Tibial nerve (tissue), 4 donors: ENCODE data around the gene TMEM9B. TPM values are rescaled to one million over a fixed set of nuclear protein-coding genes. Genes with fewer than 3 reads are reported as not detected.
A peak's percentile ranks its signal among the peaks of the same experiment; 100 is the strongest.

ENCODE experiments used
- DNase-seq, 2 donors: peaks; one replicate each; pipeline ENCODE4 v3.0.0-alpha.2; 2019; ENCODE audit warnings: low spot score in 2 of 2
- H3K27ac ChIP-seq, 4 donors: fragments of 200-600 bp; sonication (generic) in 3 of 4; one replicate each; pipeline ENCODE4 v1.5.1; 2017 to 2019; ENCODE audit warnings: mild to moderate bottlenecking in 1 of 4
- H3K27me3 ChIP-seq, 2 donors: fragments of 200-600 bp; sonication (generic) in 1 of 2; one replicate each; pipeline versions ENCODE4 v1.5.1 to v1.6.0; 2017 to 2019
- H3K36me3 ChIP-seq, 3 donors: fragments of 200-600 bp; sonication (generic); one replicate each; pipeline ENCODE4 v1.5.1; 2018 to 2019
- H3K4me1 ChIP-seq, 4 donors: fragments of 200-600 bp; sonication (generic) in 3 of 4; one replicate each; pipeline ENCODE4 v1.5.1; 2017 to 2019
- H3K4me3 ChIP-seq, 4 donors: fragments of 200-600 bp; sonication (generic) in 3 of 4; one replicate each; pipeline ENCODE4 v1.5.1; 2017 to 2019; ENCODE audit warnings: mild to moderate bottlenecking in 1 of 4, moderate library complexity in 1 of 4
- H3K9me3 ChIP-seq, 4 donors: fragments of 200-600 bp; sonication (generic) in 3 of 4; one replicate each; pipeline ENCODE4 v1.5.1; 2017 to 2019
- EP300 ChIP-seq, 2 donors: sonication (generic); formaldehyde crosslinking; IDR thresholded peaks; one replicate each; pipeline ENCODE4 v1.6.1; 2017; ENCODE audit warnings: antibody characterized with exemption in 2 of 2, mild to moderate bottlenecking in 1 of 2
- POLR2A ChIP-seq, 2 donors: fragments of 450-650 bp; IDR thresholded peaks; one replicate each; pipeline ENCODE4 v1.6.1; 2017; ENCODE audit warnings: antibody characterized with exemption in 2 of 2, mild to moderate bottlenecking in 2 of 2, moderate library complexity in 2 of 2
- WGBS, 2 donors: methylation state at CpG; one replicate each; pipeline ENCODE4 v1.1.5; 2018; 5-methylcytosine and 5-hydroxymethylcytosine counted together
- total RNA-seq, 4 donors: library from RNA; depleted of rRNA; stranded (reverse); fragments of >200 nt; gene quantifications; one replicate each; pipeline ENCODE4 v1.1.0, GENCODE V29; 2016
- TF ChIP-seq, protein P1 (sequence below), 5 experiments: fragments of 200-600 bp in 3 of 5; fragments of 450-650 bp in 2 of 5; sonication (generic) in 3 of 5; IDR thresholded peaks; one replicate each; pipeline ENCODE4 v1.5.1; 2016 to 2019; ENCODE audit warnings: antibody characterized with exemption in 5 of 5, mild to moderate bottlenecking in 3 of 5, moderate library complexity in 2 of 5

TMEM9B gene
- total RNA-seq, 4 donors from 2014 or later: 48.0 to 57.0 (median 50.1) TPM

- peaks cover 0 to 18% (median 13%) of the 10 kb centered on the region in 4 donors for H3K4me1 ChIP-seq
- WGBS, 2 donors: 72 to 74% methylated on average over 4 of the region's 4 CpGs
- TF ChIP-seq EP300 (IDR thresholded peaks at IDR 0.05) (no peak), POLR2A (IDR thresholded peaks at IDR 0.05) (no peak)
- TF ChIP-seq, protein P1, sequence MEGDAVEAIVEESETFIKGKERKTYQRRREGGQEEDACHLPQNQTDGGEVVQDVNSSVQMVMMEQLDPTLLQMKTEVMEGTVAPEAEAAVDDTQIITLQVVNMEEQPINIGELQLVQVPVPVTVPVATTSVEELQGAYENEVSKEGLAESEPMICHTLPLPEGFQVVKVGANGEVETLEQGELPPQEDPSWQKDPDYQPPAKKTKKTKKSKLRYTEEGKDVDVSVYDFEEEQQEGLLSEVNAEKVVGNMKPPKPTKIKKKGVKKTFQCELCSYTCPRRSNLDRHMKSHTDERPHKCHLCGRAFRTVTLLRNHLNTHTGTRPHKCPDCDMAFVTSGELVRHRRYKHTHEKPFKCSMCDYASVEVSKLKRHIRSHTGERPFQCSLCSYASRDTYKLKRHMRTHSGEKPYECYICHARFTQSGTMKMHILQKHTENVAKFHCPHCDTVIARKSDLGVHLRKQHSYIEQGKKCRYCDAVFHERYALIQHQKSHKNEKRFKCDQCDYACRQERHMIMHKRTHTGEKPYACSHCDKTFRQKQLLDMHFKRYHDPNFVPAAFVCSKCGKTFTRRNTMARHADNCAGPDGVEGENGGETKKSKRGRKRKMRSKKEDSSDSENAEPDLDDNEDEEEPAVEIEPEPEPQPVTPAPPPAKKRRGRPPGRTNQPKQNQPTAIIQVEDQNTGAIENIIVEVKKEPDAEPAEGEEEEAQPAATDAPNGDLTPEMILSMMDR (IDR thresholded peaks at IDR 0.05): no peak
- peaks cover 0 to 5% (median 0%) of the 10 kb centered on the region in 4 donors for H3K9me3 ChIP-seq
- H3K27me3 ChIP-seq: peaks cover 0 to 41% of the 10 kb centered on the region in 2 donors
- H3K27ac ChIP-seq: no peak overlapping the region
- no peaks in the 10 kb centered on the region for H3K36me3 ChIP-seq
- no peak overlapping the region for H3K4me3 ChIP-seq
- DNase-seq: no peak
Observed at GRCh38 chr11:9005087-9005486, 40.8 kb upstream of the TMEM9B start.

DNA sequence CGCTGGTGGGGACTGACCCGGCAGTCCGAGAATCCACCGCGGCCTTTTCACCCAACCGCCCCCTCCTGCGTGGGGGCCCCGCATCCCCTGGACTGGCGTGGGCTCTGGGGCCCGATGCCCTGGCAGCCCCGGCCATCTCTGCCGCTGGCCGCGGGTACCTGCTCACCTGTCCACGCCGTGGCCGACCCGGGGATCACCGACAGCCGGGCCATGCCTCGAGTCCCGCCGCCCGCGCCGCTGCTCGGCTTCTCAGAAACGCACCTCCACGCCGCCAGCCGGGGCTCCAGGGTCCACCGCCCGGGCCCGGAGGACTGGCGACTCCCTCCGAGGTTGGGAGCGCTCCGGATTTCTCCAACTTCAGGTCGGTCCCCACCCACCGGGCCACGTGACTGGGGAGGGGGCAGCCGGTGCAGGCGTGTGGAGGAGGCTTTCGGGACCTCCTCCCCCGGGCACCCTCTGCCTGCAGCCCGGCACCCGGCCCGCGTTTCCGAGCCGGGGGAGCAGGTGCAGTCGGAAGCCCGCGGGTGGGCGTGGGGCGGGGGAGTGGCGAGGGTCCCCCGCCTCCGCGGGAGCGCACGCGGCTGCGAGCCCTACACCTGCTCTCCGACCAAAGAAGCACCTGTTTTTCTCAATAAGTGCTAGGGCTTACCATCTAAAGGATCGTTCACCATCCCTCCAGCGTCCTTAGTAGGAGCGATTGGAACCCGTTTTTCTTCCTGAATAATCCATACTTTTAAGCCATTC lies 40.1 kb upstream of the TMEM9B start:
- no peak for DNase-seq
- Histone ChIP-seq H3K27ac (no peak overlapping the region), H3K9me3 (no peaks in the 10 kb centered on the region), H3K4me3 (peak overlapping the region; percentile 21 to 55 (median 46)), H3K36me3 (no peaks in the 10 kb centered on the region), H3K27me3 (peaks cover 0 to 48% of the 10 kb centered on the region in 2 donors), H3K4me1 (peaks cover 0 to 18% (median 13%) of the 10 kb centered on the region in 4 donors)
- 16 to 22% methylated on average over 9 to 22 of the region's 69 CpGs for WGBS, 2 donors
- TF ChIP-seq POLR2A (IDR thresholded peaks at IDR 0.05) (no peak), EP300 (IDR thresholded peaks at IDR 0.05) (no peak)
- TF ChIP-seq, protein P1 (IDR thresholded peaks at IDR 0.05): no peak

DNA sequence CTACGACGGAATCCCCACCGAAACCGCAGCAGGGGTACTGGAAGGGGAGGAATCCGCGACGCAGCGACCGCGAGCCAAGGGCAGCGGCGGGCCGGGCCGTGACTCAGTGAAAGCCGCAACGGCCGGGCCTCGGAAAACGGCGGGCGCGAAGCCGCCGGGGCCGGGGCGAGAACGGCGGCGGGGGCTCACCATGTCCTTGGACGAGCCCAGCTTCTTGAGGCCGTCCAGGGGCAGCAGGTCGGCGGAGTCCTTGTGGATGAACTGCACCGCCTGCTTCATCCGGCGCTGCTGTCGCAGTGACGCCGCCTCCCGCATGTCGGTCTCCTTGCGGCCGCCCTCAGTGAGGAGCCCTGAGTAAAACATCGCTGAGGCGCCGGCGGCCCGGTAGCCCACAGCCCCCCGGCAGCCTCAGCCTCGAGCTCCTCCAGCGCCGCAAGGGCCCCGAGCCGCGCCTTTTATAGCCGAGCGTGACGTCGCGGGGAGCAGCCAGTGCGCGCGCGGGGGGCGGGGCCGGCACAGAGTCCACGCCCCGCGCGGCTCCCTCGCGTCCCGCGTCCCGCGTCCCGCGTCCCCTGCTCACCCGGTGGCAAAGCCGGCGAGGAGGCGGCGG lies 39.4 kb upstream of the TMEM9B start, which contains the start of gene NRIP3:
Gene NRIP3, minus strand, starts transcription at position 429 of the 610 bp plus-strand sequence. Its CDS starts 66 bp downstream, at position 363.
- TF ChIP-seq EP300 (IDR thresholded peaks at IDR 0.05) (no peak), POLR2A (IDR thresholded peaks at IDR 0.05) (peak; percentile 3 to 33)
- peaks cover 0 to 18% (median 13%) of the 10 kb centered on the region in 4 donors for H3K4me1 ChIP-seq
- no peaks in the 10 kb centered on the region for H3K36me3 ChIP-seq
- WGBS, 2 donors: 2 to 12% methylated on average over 17 to 44 of the region's 83 CpGs
- no peaks in the 10 kb centered on the region for H3K9me3 ChIP-seq
- peak within 1 kb of the TSS; percentile 21 to 55 (median 46) for H3K4me3 ChIP-seq
- H3K27ac ChIP-seq: peak within 1 kb of the TSS in 1 of 4 donors; percentile 27
- H3K27me3 ChIP-seq: peaks cover 0 to 52% of the 10 kb centered on the region in 2 donors
- DNase-seq: peak; percentile 41 to 54

DNA sequence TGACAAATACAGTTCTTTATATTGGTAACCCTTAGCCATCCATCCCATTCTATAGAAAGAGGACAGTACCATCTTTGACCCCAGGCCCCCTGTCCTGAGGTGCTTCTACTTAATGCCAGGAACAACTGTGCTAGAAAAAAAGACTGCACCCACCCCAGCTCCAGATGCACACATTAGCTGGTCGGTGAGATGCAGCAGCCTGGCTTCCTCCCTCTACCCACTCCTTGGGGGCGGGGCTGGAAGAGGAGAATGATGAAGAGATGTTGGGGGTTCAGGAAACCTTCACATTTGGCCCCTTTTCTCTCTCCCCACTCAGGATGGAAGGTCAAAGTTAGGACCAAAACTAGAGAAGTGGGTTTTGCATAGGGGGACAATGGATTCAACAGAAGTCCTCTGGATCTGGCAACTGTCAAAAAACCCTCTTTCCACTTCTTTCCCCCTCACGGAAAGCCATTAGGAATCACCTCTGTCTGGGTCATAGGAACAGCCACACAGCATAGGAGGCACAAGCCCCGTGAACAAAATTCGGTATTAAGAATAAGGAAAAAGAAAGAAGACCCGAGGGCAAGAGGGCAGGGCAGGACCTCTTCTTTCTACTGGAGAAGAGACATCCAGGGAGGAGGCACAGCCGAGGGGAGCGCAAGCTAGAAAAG lies 38.8 kb upstream of the TMEM9B start:
- WGBS, 2 donors: 13 to 15% methylated on average over 8 of the region's 8 CpGs
- H3K27ac ChIP-seq: peak overlapping the region in 1 of 4 donors; percentile 27
- peaks cover 0 to 18% (median 13%) of the 10 kb centered on the region in 4 donors for H3K4me1 ChIP-seq
- H3K9me3 ChIP-seq: no peaks in the 10 kb centered on the region
- TF ChIP-seq, protein P1 (IDR thresholded peaks at IDR 0.05): no peak
- TF ChIP-seq POLR2A (IDR thresholded peaks at IDR 0.05) (no peak), EP300 (IDR thresholded peaks at IDR 0.05) (no peak)
- no peak for DNase-seq
- peaks cover 0 to 52% of the 10 kb centered on the region in 2 donors for H3K27me3 ChIP-seq
- H3K4me3 ChIP-seq: peak overlapping the region; percentile 21 to 55 (median 46)
- H3K36me3 ChIP-seq: no peaks in the 10 kb centered on the region

GRCh38 chr11:9001736-9002135 lies 37.5 kb upstream of the TMEM9B start:
- TF ChIP-seq, protein P1 (IDR thresholded peaks at IDR 0.05): no peak
- TF ChIP-seq EP300 (IDR thresholded peaks at IDR 0.05): no peak
- no peak for TF ChIP-seq POLR2A (IDR thresholded peaks at IDR 0.05)

More at GRCh38 chr11:9001736-9002135, 37.5 kb upstream of the TMEM9B start:
- H3K36me3 ChIP-seq: no peaks in the 10 kb centered on the region
- H3K27ac ChIP-seq: no peak overlapping the region
- H3K27me3 ChIP-seq: peaks cover 0 to 52% of the 10 kb centered on the region in 2 donors
- WGBS, 2 donors: 80 to 89% methylated on average over 6 of the region's 6 CpGs
- peaks cover 0 to 18% (median 13%) of the 10 kb centered on the region in 4 donors for H3K4me1 ChIP-seq
- no peak for DNase-seq
- H3K9me3 ChIP-seq: no peaks in the 10 kb centered on the region
- H3K4me3 ChIP-seq: no peak overlapping the region
